Measurements from ENCODE around the gene POU2F1.
"Not testable (repeated sequence)": the region's sequence is repeated elsewhere in the genome, so short reads cannot be mapped to it uniquely, and the experiment has no call there.

Gene POU2F1

GRCh38 chr1:167220537-167221125, at the start of gene POU2F1:
Gene POU2F1, plus strand, starts transcription at chr1:167220886. Its CDS starts 12 bp downstream, at chr1:167220898.
- peak; percentile 98 for DNase-seq

DNA sequence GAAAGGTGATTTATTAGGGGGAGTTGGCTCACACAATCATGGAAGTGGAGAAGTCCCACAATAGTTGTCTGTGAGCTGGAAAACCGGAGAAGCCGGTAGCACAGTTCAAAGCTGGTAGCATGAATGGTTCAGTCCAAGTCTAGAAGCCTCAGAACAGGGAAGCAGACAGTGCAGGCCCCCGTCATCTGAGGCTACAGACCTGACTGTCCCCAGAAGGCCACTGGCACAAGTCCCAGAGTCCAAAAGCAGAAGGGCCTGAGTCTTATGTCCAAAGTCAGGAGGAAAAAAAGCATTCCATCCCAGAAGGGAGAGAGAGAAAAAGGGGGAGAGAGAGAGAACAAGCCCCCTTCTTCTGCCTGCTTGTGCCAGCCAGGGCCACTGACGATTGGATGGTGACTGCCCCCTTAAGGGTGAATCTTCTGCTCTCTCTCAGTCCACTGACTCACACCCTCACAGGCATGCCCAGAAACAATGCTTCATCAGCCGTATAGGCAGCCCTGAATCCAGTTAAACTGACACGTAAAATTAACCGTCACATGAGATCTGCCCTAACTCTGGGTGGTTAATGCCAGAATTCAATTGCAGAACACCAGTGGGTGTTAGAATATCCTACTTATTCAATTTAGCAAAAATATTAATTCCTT, 49.3 kb upstream of the POU2F1 start:
- DNase-seq: no peak

DNA sequence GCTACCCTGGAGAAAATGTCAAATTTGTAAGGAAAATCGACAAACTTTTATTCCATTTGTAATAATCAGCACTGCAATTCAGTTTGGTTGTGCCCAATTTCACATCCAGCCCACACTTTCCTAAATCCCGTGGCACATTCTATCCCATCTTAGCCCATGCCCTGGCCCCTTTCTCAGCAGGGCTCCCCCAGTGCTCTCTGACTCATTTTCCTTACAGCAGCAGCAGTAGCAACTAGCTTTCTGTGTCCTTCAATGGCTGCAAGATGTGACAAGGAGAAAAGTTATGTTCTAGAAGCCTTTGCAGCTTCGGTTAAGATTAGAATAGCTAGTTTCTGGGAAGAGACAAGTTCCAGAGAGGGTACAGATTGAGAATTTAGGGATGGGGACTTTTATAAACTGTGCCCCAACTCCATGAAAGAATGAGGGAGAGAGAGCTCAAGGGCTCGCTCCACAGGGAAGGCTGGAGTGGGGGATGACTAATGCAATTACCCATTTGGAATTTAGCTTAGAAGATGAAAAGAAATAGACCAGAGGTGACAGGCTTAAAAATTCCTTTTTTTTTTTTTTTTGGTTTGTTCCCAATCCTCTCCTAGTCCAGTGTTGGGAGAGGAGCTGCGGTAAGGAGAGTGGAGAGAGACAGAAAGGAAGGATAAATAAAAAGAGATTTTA, 47.0 kb upstream of the POU2F1 start:
- no peak for DNase-seq

DNA sequence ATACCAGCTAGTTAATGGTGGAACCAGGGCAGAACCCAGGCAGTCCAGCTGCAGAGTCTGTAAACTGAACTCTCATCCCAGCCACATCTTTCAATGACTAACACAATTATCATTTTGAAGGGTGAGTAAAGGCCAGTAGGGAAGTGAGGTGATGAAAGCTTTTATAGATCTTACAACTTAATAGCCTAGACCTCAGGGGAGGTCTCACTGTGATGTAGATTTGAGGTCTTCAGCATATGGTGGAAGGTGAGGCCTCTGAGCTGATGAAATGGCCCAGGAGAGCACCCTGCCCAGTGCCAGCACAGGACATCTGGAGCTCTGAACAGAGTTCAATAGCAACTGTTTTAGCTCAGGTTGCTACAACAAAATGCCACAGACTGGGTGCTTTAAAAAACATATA, 44.8 kb upstream of the POU2F1 start:
- DNase-seq: no peak

GRCh38 chr1:167178831-167179230, 41.9 kb upstream of the POU2F1 start:
- DNase-seq: no peak

- no peak for DNase-seq
Observed at GRCh38 chr1:167182571-167183320, 37.9 kb upstream of the POU2F1 start.

- DNase-seq: no peak
Observed at GRCh38 chr1:167184081-167184480, 36.6 kb upstream of the POU2F1 start.

DNA sequence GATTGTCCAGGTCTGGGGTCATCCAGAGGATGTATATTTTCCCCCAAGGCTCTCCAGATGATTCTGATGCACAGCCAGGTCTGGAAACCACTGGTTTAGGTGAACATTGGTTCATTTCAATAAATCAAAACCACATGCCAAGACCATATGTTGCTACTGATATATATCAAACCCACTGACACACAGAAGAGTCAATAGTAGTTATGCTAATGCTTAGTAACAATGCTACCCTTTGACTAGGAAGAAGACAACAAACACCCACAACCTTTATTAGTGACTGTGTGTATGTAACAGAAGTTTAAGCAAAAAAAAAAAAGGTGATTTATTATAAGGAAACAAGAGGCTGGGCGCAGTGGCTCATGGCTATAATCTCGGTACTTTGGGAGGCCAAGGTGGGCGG, 35.6 kb upstream of the POU2F1 start:
- no peak for DNase-seq

DNA sequence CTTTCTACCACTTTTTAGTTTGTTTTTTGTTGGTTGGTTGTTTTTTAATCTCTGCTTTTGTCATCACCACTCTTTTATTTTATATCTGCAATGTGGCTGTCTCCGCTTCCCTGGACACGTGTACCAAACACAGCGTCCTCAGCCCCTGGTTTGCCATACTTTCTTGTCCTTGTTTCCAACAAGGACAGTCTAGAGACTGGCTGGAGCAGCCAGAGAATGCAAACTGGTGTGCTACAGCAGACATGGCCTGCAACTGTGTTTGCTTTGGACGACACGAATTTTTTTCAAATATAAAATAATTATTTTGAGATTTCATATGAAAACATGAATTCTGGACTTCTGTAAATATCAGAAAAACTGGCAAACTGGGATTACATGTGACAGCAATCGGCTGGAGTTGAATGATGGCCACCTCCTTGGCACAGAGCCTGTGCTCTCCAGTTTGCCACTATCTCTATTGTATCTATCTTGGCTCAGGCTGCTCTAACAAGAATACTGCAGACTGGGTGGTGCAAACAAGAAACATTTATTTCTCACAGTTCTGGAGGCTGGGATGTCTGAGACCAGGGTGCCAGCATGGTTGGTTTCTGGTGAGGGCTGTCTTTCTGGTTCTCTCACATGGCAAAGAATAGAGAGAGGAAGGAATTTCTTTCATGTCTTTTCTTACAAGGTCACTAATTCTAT, 34.6 kb upstream of the POU2F1 start:
- DNase-seq: no peak

GRCh38 chr1:167186771-167187170, 33.9 kb upstream of the POU2F1 start:
- no peak for DNase-seq

DNA sequence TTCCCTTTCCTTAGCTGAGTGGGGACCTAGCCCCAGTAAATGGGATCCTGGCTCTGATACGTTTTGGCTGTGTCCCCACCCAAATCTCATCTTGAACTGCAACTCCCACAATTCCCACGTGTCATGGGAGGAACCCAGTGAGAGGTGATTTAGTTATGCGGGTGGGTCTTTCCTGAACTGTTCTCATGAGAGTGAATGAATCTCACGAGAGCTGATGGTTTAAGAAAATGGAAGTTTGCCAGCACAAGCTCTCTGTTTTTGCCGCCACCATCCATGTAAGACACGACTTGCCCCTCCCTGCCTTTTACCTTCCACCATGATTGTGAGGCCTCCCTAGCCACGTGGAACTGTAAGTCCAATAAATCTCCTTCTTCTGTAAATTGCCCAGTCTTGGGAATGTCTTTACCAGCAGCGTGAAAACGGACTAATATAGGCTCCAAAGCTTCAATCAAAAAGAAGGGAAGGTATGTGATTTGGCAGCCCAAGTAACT, 29.9 kb upstream of the POU2F1 start:
- DNase-seq: no peak

- DNase-seq: no peak
Observed at GRCh38 chr1:167191958-167192357, 28.7 kb upstream of the POU2F1 start.

DNA sequence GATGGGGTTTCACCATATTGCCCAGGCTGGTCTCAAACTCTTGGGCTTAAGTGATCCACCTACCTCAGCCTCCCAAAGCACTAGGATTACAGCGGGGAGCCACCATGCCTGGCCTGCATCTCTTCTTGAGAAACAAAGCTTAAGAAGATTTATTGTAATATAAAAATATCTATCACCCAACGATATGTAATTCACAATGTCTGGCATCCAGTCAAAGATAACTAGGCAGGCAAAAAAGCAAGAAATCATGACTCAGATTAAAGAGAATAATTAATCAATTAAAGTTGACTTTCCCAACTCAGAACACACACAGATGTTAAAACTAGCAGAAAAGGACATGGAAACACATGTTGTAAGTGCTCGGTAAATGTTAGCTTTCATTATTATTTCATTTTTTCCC, 26.5 kb upstream of the POU2F1 start:
- no peak for DNase-seq

GRCh38 chr1:167196166-167196565, 24.5 kb upstream of the POU2F1 start:
- no peak for DNase-seq

GRCh38 chr1:167197236-167197635, 23.4 kb upstream of the POU2F1 start:
- DNase-seq: no peak

DNA sequence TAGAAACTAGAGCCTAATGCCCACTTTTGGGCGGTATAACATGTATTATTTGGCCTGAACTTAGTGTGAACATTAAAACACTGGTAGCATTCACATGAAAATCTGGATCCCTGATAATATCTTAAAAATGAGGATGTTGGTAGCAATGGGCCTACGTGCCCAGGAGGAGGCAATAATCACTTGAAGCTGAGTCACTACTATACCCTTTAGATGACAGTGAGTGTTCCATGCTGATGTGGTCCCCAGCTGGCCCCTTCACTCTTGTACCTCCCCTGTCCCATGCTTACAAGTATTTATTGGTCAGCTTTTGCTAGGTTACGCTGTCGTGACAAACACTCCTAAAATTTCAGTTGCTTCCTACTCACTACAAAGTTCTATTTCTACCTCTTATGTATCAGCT, 23.0 kb upstream of the POU2F1 start:
- DNase-seq: no peak

DNA sequence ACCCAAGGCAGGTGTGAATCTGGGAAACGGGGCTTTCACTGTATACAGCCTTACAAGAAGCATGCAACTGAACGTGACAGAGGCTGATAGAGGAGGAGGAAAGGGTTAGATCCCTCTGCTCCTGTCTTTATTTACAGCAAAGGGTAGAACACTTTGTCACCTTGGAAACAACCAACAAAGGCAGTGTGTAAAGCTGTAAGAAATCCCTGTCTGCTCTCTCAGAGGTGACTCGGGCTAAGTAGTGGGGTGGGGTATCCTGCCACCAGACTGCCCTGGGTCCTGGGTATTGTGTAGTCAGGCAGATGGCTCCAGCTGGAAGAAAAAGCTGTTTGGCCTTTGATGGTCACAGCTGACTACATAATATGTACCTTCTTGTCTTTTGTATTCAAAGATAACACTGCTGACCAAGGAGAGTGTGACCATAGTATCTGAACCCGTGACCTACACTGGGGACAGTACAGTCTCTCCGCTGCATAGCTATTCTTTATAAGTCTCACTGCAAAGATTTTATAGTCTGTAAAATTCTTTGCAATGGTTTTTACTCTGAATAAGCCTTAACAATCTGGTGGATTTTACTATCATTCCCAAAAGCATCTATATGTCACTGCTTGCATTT, 22.1 kb upstream of the POU2F1 start:
- DNase-seq: no peak

GRCh38 chr1:167199656-167200055, 21.0 kb upstream of the POU2F1 start:
- no peak for DNase-seq

DNA sequence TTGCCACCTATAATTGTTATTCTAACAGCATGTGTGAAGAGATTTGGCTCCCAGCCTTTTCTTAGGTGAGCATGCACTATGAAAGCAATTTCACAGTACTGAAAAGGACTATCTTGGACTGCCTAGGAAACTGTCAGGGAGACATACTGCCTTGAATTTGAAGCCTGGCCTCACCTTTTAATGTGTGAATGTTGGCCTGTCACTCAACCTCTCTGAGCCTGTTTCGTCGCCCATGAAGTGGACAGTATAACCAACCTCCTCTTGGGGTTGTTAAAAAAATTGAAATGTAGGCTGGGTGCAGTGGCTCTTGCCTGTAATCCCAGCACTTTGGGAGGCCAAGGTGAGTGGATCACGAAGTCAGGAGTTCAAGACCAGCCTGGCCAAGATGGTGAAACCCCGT, 20.4 kb upstream of the POU2F1 start:
- no peak for DNase-seq

GRCh38 chr1:167200749-167201148, 19.9 kb upstream of the POU2F1 start:
- DNase-seq: no peak

DNA sequence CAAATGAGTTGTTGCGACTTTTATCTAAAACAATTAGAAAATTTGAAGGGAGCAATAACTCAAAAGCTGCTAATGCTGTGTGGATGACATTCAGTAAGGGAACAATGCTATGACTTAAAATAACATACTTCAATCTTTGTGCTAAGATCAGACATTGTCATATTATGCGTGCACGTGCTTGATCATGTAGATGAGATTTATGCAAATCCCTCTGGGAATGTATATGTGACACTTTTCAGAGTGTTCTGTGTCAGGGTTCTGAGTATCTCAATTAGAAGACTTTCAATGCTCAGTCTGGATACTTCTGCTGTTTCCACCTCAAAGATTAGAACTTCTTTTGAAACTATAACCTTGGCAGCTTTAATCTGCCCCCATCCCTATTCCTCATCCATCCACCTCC, 18.6 kb upstream of the POU2F1 start:
- no peak for DNase-seq

GRCh38 chr1:167205306-167206050, 15.2 kb upstream of the POU2F1 start:
- DNase-seq: not testable (repeated sequence)

Measured in NCI-H1436 (cell line).